ENCODE measurements around the gene RAD51B. TPM values are rescaled to one million over a fixed set of nuclear protein-coding genes. Genes with fewer than 3 reads are reported as not detected.

Gene RAD51B
- total RNA-seq, 1 donor: 22.4 TPM

DNA sequence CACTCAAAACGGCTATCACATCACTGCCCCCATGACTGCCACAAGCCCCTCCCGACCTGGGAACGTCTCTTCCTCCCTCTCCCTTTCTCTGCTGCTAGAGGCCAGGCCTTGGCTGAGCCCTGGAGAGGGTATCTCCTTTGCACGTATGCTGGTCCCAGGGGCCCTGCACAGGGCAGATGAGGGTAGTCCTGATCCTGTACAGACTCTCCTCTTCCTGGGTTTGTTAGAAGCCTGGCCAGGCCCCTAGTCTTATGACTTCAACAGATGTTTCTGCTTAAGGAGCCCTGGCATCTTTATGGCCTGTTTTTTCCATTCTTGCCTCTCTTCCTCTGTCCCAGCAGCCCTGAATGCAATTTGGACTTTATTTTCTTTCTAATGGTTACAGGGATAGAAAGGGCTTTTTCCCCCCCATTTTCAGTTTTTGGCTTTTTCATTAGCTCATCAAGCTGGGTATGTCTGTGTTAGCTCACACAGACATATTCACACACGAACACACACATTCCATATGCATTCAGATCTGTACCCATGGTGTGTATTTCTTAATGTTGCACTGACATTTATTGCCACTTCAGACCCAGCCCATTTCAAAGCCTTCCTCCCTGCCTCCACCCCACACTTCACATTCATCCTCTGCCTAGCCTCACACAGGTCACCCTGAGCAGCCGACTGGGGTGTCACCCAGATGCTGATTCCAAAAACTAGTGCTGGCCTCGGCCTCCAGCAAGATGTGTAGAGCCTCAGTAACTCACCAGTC lies 770.0 kb downstream of the RAD51B start:
- peak in 1 of 3 donors; percentile 20 for DNase-seq (ENCODE audit: low read depth in 2 of 3, low spot score in 2 of 3)

DNA sequence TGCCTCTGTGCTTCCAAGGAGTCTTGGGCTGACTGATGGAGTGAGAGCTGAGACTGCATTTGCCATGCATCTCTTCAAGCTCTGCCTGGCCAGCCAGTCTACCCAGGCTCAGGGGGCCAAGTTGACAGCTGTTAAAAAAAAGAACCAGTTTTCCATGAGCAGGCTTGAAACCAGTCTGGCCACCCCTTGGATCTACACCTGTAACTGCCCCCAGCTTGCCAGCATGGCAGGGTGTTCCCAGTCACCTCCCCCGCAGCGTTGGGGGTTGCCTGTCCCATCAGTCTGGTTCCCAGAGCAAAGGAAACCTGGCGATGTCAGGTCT lies 770.6 kb downstream of the RAD51B start:
- no peak for DNase-seq (ENCODE audit: low read depth in 2 of 3, low spot score in 2 of 3)

DNA sequence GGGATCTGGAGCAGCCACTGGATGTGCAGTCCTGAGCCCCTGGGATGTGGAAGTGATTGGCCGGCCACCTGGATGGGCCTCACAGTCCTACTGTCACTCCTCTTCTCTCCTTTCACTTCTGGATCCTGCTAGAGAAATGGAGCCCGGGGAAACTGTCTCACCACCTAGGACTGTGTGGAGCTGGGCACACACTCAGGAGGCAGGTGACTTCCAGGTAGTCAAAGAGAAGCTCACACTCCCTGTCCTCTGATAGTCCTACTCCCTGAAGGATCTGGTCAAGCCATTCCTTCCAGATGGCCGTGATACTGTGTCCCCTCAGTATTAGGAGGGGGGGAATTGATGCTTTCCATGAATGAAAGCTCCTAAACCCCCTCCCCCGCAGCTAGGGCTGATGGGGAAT lies 772.2 kb downstream of the RAD51B start:
- no peak for DNase-seq (ENCODE audit: low read depth in 2 of 3, low spot score in 2 of 3)

DNA sequence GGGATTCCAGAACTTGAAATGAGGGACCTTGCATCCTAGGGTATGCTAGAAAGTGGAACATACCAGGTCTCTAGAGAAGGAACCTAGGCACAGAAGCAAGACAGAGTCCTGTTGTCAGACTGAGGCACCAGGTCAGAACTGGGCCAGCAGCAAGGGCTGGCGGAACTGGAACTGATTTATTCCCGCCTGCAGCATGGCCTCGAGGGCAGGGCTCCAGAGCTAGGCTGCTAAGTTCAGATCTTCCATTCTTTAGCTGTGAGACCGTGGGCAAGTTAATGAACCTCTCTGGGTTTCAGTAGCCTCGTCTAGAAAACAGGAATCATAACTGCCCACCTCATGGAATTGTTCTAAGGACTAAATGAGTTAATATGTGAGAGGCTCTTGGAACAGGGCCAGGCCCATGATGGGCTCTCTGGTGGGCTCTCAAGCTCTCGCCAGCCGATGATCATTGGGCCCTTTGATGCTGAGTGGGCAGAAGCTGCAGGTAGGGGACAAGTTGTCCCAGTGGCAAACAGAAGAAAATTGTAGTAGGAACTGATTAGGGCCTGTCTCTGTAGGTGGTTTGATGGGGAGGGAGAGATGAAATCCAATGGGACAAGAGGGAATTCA lies 773.5 kb downstream of the RAD51B start:
- DNase-seq (ENCODE audit: low read depth in 2 of 3, low spot score in 2 of 3): no peak

DNA sequence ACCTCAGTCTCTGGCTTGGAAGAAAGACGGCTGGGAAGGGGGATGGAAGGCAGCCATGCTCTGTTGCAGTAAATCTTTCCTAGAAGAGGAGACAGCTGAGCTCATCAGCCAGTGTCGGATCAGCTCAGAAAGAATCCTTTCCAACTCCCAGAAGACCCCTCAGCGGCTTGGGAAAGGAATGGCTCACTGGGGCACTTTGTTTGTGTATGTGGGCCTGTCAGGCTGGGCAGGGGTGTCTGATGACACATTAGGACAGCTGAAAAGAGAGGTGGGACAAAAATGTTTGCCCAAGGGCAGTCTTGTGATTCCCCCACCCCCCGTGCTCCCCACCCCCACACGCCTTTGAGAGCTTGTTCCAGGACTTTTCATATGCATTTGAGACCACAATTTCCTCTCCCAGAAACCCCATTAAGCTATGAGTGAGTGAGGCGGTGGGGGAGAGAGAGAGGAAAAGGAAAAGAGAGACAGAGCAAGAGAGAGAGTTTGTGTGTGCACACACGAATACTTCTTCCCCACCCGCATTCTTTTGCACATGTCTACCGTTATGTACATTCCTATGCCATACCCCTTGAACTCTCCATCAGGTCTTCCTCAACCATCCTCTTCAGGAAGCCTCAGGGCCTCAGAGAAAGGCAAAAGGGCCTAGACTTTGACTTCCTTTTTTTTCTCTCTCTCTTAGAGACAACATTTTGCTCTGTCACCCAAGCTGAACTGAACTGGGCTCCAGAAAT lies 774.4 kb downstream of the RAD51B start:
- DNase-seq (ENCODE audit: low read depth in 2 of 3, low spot score in 2 of 3): peak in 1 of 3 donors; percentile 59

DNA sequence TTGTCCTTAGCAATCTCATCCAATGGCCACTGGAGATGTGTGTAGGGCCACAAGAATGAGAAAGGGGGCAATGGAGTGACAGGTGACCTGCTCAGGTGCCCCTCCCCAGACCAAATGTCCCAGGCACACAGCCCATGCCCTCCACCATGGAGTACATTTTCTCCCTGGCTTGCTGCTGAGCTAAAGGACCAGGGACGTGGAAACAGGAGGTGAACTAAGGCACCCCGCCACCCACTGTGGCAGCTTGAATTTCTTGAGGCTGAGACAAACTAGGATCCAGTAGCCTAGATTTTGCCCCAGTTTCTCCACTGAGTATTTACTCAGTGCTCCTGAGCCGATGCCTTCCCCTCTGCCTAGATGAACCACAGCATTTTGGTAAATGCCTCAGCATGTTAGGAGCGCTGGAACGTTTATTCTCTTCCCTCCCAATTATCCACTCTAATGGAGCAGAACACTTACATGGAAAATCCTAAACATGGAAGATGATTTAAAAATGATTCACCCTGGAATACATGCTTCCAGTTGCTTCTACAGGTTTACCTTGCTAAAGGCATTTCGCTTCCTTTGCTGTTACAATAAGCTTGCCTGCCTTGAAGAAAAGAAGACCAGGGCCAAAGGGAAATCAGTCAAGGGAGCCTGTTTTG lies 775.3 kb downstream of the RAD51B start:
- DNase-seq (ENCODE audit: low read depth in 2 of 3, low spot score in 2 of 3): no peak

DNA sequence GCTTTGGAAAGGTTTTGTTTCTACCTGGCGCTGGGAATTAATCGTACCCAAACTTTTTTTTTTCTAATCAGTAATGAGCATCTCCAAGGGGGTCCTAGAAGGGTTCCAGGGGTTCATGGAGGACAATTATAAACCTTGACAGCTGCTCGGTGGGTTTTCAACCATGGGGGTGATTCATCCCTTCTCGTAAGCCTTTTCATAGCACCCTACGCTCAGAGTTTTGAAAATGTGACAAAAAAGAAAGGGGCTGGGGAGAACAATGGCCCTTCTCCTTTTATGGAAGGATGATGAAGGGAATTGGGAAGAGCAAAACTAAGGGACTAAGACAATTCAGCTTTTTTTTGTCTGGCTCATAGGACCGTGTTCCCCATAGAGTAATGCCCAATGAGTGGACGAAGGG lies 776.6 kb downstream of the RAD51B start:
- DNase-seq (ENCODE audit: low read depth in 2 of 3, low spot score in 2 of 3): no peak

DNA sequence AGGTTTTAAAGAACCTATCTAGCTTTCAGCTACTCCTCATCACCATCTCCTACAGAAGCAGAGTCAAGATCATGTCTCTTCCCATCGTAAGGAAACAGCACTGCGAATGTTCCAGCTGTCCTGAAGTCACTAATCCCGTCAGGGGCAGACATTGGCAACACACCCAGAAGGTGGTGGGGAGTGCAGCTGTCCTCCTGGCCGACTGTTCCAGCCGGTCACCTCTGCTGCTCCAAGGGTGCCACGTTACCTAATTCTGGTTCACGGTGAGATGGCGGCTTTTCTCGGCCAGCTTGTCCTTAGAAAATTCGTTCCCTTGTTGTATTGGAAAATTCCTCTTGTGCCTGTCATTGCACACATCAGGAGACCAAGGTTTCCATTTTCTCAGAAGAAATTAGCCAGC lies 777.1 kb downstream of the RAD51B start:
- no peak for DNase-seq (ENCODE audit: low read depth in 2 of 3, low spot score in 2 of 3)

DNA sequence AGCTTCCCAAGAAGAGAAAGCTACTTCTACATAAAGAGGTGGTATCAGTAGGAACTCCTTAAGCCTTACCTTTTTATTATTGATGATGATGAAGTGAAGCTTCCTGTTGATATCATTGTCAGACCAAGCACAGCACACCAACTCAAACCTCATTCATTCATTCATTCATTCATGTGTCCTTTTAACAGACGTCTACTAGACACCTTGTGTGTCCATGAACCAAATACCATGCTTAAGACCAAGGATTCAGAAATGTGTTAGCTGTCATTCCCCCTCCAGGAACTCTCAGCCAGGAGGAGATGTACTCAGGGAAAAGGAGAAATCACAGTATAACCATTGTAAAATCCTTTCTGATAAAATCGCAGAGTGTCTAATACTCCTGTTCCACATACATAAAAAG lies 778.5 kb downstream of the RAD51B start:
- DNase-seq (ENCODE audit: low read depth in 2 of 3, low spot score in 2 of 3): no peak

DNA sequence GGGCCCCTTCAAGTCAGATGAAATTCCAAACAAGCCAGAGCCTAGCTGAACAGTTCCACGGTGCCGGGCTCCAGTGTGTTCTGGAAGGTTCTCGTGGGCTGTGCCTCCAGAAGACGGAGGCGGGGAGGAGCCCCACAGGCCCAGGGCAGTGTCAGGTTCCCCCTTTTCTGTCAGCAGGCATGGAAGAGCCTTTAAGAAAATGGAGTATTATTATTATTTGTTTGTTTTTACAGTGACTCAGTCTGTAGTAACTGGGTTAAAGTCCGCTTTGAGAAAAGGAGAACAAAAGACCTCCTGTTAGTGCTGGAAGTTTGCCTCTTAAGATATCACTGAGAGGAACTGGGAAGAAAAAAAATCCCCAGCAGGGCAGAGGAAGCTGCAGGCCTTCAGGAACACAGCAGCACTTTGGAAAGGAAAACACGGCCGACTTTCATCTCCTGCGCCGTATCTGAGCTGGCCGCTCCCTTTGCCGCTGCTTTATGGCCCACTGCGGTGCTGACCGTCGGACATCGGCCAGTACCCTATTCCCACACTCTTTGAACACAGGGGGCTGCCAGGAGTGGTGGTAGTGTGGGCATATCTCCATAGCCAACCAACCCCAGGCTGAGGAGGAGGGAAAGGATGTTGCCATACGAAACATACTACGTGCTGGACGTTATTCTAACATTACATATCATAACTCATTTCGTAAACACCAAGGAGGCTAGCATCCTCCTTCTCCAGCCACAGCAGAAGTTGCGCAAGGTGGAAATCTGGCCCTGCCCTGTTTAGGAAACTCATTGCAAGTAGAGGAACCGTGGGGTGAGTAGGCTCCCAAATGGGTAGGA lies 779.3 kb downstream of the RAD51B start:
- peak in 1 of 3 donors; percentile 32 for DNase-seq (ENCODE audit: low read depth in 2 of 3, low spot score in 2 of 3)

DNA sequence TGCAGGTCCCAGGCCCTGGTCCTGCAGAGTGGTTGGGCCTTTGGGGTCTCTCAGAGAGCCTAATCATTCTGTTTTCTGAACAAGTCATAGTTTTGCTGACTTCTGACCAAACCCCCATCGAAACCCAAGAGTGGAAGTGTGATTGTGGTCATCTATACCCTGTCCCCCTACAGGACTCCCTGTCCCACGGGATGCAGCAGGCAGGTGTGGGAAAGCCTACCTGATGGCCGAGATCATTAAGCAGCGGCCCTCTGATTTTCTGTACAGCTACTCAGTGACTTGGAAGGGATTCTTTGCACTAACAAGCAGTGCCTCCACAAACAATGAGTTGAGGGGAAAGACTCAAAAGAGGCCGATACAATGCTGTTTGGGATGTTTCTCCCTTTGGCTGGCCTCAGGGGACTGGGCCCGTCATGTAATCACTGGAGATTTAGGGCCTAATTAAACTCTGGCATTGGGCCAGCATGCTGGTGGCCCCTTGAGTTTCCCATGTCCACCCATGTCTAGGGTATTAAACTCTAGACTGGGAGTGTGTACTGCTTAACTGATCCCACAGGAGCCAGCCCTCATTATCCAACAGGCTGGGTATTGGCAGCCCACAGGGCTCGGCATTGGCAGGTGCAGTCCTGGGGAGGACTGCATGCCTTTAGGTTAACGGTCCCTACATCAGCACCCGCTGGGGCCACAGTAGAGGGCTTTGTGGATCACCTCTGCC lies 780.5 kb downstream of the RAD51B start:
- DNase-seq (ENCODE audit: low read depth in 2 of 3, low spot score in 2 of 3): no peak

DNA sequence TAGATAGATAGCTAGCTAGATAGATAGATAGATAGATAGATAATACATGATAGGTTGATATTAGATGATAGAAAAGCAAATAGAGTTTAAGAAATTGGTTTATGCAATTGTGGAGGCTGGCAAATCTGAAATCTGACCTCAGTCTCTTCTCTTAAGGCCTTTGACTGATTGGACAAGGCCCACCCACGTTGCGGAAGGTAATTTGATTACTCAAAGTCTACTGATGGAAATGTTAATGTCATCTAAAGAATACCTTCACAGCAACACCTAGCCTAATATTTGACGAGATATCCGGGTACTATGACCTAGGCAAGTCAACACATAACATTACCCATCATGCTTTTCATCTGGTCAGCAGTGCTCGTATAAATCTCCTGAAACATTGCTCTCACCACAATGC lies 782.9 kb downstream of the RAD51B start:
- no peak for DNase-seq (ENCODE audit: low read depth in 2 of 3, low spot score in 2 of 3)

DNA sequence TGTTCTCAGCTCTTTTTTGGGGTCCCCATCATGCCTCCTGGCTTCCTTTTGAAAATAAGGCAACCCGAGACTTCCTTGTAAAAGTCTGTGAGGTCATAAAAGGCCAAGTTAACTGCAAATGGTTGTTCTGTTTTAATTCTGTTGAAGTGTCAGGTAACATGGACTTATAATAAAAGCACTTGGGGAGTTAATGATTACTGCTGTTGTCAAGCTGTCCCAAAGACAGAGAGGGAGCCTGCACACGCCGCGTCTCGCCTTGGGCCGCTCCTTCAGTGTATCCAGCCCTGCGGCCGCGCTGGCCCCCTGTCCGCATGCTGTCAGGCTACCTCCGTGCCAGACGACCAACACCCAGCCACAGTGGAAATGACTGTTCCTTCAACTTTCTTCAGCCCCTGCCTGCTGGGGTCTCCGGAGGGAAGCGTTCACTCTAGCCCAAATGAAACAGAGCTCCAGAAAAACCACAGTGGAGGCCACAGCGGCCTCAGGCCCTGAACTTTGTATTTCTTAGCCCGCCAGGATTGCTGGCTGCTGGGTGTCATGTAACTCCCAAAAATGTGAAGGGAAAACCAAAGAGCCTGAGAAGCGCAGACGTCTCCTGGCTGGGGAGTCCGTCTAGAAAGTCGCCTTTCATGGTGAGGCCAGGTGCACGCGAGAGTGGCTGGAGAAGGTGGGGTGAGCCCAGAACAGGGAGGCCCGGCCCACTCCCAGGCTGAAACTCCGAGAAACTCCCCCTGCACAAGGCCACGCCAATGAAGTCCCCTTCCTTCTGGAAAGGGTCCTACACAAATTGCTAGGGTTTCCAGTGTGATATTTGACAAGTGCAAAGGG lies 784.2 kb downstream of the RAD51B start:
- DNase-seq (ENCODE audit: low read depth in 2 of 3, low spot score in 2 of 3): no peak

DNA sequence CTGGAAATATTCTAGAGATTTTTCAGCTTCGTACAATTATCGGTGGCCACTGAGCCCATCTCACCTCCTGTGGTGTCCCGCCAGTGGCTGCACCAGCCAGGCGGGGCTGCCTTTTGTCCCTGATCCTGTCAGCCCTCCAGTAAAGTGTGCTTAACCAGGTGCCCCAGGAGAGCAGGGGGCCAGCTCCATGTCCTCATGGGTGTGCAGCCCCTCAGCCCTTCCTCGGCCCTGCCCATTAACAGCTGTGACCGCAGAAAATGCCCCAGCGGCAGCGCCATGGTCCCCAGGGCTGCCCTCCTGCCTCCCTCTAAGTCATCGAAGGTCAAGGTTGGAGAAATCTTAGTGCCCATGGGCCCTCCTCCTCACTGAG lies 784.8 kb downstream of the RAD51B start:
- no peak for DNase-seq (ENCODE audit: low read depth in 2 of 3, low spot score in 2 of 3)

DNA sequence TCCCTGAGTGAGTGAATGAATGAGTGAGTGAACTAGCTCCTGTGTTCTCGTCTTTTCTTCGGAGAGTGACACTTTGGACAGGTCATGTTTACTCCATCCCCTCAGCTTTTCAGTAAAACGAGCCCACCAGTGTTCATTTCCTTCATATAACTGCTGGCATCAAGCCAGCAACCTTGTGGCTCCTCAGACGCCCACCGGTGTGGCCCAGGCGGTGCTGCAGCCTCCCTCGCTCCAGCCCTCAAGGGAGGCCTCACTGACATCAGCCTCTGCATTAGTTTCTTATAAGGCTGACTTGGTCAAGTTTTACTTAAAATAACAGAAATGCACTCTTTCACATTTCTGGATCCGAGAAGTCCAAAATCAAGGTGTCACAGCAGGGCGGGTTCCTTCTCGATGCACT lies 785.2 kb downstream of the RAD51B start:
- DNase-seq (ENCODE audit: low read depth in 2 of 3, low spot score in 2 of 3): no peak

DNA sequence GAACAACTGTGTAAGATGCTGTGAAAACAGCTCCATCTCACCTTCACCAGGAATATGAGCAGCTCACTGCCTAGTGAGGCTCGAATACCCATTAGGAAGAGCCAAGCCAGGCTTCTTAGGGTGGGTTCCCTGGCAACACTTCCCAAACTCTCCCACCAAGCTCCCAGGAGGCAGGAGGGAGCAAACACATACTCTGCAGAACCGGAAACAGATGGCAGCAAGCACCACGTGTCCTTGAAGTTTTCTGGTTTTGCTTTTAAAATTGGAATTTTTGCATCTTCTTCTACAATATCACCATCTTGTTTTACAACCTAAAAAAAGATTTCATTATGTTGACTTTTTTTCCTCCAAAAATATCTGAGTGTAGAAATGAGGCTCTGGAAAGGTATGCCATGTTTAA lies 786.6 kb downstream of the RAD51B start:
- no peak for DNase-seq (ENCODE audit: low read depth in 2 of 3, low spot score in 2 of 3)

DNA sequence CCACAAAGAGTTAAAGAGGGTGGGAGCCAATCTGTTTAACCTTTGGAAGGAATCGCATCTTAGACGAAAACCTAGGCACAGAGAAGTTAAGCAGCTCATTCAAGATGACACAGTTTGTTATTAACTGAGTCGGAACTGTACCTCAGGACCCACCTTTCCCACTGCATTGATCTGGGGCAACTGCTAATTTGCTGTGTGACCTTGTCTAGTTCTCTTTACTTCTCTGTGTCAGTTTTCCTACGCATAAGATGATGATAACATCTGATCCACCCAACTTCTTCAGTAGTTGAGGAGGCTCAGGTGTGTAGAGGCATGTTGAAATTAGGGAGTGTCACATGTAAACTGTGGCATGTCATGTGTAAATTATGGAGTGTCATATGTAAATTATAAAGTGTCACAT lies 787.1 kb downstream of the RAD51B start:
- no peak for DNase-seq (ENCODE audit: low read depth in 2 of 3, low spot score in 2 of 3)

DNA sequence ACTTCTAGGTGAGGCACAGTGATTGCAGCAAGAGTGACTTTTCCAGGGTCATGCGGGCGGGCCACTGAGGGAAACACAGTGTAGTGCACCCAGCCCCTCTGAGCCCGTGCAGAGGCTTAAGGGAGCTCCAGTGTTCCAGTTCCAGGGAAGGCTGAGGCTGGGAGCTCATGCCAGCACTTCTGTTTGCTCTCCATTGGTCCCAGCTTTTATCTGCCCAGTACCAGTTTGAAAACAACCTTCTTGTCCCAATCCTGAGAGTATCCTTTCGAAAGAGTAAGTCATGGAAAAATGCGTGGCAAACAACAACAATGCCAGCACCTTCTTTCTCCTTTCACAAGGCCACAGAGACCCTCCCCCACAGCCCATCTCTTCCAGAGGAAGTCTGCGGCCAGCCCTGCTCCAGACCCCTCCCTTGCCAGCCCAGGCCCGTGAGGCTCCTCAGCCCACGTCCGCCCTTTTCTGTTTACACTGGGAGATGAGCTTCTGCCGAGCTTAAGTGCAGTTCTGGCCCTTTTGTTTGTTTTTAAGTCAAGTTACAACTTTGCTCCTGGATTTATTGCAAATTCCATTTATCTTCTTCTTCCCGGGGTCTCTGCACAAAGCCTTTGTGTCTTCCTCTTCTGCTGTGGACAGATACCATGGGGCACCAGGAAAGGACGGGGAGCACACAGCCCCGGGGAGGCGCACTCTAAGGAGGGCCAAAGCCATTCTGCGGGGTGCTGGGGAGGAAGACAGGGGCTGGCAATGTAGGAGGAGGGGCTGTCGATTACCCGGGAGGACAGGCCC lies 787.7 kb downstream of the RAD51B start:
- peak in 1 of 3 donors; percentile 54 for DNase-seq (ENCODE audit: low read depth in 2 of 3, low spot score in 2 of 3)

Measured in hematopoietic multipotent progenitor cell (in vitro differentiated cells).